HEK293T (cell line): Measurements from ENCODE around the gene MAD1L1.

Source experiments
- BHLHE40 ChIP-seq: fragments of 450-650 bp; IDR thresholded peaks from 2 replicates; pipeline ENCODE4 v1.6.1; 2016; ENCODE audit warnings: mild to moderate bottlenecking, moderate library complexity, borderline replicate concordance
- ELF4 ChIP-seq: fragments of 450-650 bp; IDR thresholded peaks from 2 replicates; pipeline ENCODE4 v1.6.1; 2017; ENCODE audit warnings: antibody characterized with exemption
- FOXA1 ChIP-seq: fragments of 450-650 bp; IDR thresholded peaks from 2 replicates; pipeline ENCODE4 v1.6.1; 2016; ENCODE audit warnings: mild to moderate bottlenecking
- FOXK2 ChIP-seq: fragments of 450-650 bp; IDR thresholded peaks from 2 replicates; pipeline ENCODE4 v1.6.1; 2016; ENCODE audit warnings: mild to moderate bottlenecking
- FOXM1 ChIP-seq: fragments of 450-650 bp; IDR thresholded peaks from 2 replicates; pipeline ENCODE4 v1.6.1; 2017; ENCODE audit warnings: mild to moderate bottlenecking, borderline replicate concordance
- L3MBTL2 ChIP-seq: fragments of 450-650 bp; conservative IDR thresholded peaks from 2 replicates; pipeline ENCODE4 v1.6.1; 2016; ENCODE audit warnings: mild to moderate bottlenecking
- LEF1 ChIP-seq: fragments of 450-650 bp; IDR thresholded peaks from 2 replicates; pipeline ENCODE4 v1.6.1; 2017; ENCODE audit warnings: mild to moderate bottlenecking, borderline replicate concordance
- NFRKB ChIP-seq: fragments of 450-650 bp; IDR thresholded peaks from 2 replicates; pipeline ENCODE4 v1.6.1; 2016; ENCODE audit warnings: mild to moderate bottlenecking, moderate library complexity
- PKNOX1 ChIP-seq: fragments of 450-650 bp; IDR thresholded peaks from 2 replicates; pipeline ENCODE4 v1.6.1; 2016
- SP1 ChIP-seq: fragments of 450-650 bp; IDR thresholded peaks from 2 replicates; pipeline ENCODE4 v1.6.1; 2017
- TARDBP ChIP-seq: fragments of 450-650 bp; IDR thresholded peaks from 2 replicates; pipeline ENCODE4 v1.6.1; 2016

GRCh38 chr7:2215851-2216250 is 16.9 kb downstream of the MAD1L1 start:
- TF ChIP-seq PKNOX1: no peak
- no peak for TF ChIP-seq TARDBP
- TF ChIP-seq FOXA1: no peak
- TF ChIP-seq NFRKB: no peak
- TF ChIP-seq BHLHE40: no peak
- TF ChIP-seq FOXM1: no peak
- no peak for TF ChIP-seq L3MBTL2
- no peak for TF ChIP-seq LEF1
- no peak for TF ChIP-seq FOXK2
- no peak for TF ChIP-seq ELF4
- TF ChIP-seq SP1: no peak
